ENCODE results near the gene SLC51A.
"Not testable (repeated sequence)": the region's sequence is repeated elsewhere in the genome, so short reads cannot be mapped to it uniquely, and the experiment has no call there.

The SLC51A gene

DNA sequence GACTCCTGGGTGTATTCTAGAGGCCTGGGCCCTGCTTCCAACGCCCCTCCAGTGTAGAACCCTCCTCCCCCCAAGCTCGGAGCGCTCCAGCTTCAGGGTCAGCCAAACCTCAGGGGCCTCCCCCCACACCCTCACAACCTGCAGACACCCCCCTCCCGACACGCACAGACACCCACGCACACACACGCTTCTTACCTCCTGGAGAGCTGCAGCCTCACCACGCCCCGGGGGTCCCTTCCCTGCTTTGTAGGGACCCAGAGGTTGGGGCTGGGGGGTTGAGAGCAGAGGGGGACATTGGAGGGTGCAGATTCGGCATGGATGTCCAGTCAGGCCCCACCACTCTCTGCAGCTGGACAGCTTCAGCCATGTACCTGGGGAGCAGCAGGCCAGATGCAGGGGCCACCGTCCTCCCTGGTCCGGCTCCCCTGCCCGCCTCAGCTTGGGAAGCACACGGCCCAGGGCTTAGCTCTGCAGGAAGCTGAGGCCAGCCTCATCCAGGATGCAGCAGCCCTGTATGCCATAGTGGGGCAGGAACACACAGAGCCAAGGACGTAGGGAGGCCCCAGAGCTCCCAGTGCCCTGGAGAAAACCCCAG, 18.2 kb upstream of the SLC51A start:
- POLR2A ChIA-PET (ENCODE audit: low non-redundant PET) = no interaction called here
- CTCF ChIA-PET = interaction anchor here (0.6 to 4.0 kb wide), 2 partner anchors 125 to 339 kb away, joined by 3 to 16 read pairs; no protein-coding TSS in a partner anchor
- no peak for DNase-seq (ENCODE audit: low spot score)
- no peak overlapping the region for H3K27ac ChIP-seq
- TF ChIP-seq CTCF (conservative IDR thresholded peaks at IDR 0.05; ENCODE audit: low read depth) = no peak

GRCh38 chr3:196198771-196199753, 17.3 kb upstream of the SLC51A start:
- POLR2A ChIA-PET (ENCODE audit: low non-redundant PET) = interaction anchor here (0.5 kb wide), 1 partner anchor 126 kb away, joined by 4 read pairs; no protein-coding TSS in a partner anchor
- DNase-seq (ENCODE audit: low spot score) = no peak
- no peak for TF ChIP-seq CTCF (conservative IDR thresholded peaks at IDR 0.05; ENCODE audit: low read depth)
- CTCF ChIA-PET = interaction anchor here (0.6 to 4.0 kb wide), 2 partner anchors 126 to 340 kb away, joined by 3 to 16 read pairs; no protein-coding TSS in a partner anchor
- no peak overlapping the region for H3K27ac ChIP-seq

- H3K27ac ChIP-seq = no peak overlapping the region
Measured at GRCh38 chr3:196202516-196202970, 13.8 kb upstream of the SLC51A start.

GRCh38 chr3:196203846-196204245, 12.5 kb upstream of the SLC51A start:
- CTCF ChIA-PET = interaction anchor here (0.6 to 0.7 kb wide), 2 partner anchors 17 to 155 kb away, joined by 3 to 4 read pairs; no protein-coding TSS in a partner anchor
- POLR2A ChIA-PET (ENCODE audit: low non-redundant PET) = no interaction called here
- no peak for TF ChIP-seq CTCF (conservative IDR thresholded peaks at IDR 0.05; ENCODE audit: low read depth)
- DNase-seq (ENCODE audit: low spot score) = no peak
- no peak overlapping the region for H3K27ac ChIP-seq

More at GRCh38 chr3:196202516-196202970, 13.8 kb upstream of the SLC51A start:
- ChIA-PET POLR2A (ENCODE audit: low non-redundant PET) (no interaction called here), CTCF (no interaction called here)
- DNase-seq (ENCODE audit: low spot score) = no peak
- no peak for TF ChIP-seq CTCF (conservative IDR thresholded peaks at IDR 0.05; ENCODE audit: low read depth)

- H3K27ac ChIP-seq; DNase-seq (ENCODE audit: low spot score); POLR2A ChIA-PET (ENCODE audit: low non-redundant PET): not testable (repeated sequence)
- CTCF ChIA-PET = interaction anchor here (1.2 kb wide), 1 partner anchor 9 kb away, joined by 4 read pairs; no protein-coding TSS in a partner anchor
Measured at GRCh38 chr3:196205442-196206205, 10.7 kb upstream of the SLC51A start.

GRCh38 chr3:196207159-196207832, 9.0 kb upstream of the SLC51A start:
- H3K27ac ChIP-seq = no peak overlapping the region
- ChIA-PET POLR2A (ENCODE audit: low non-redundant PET) (no interaction called here), CTCF (no interaction called here)
- TF ChIP-seq CTCF (conservative IDR thresholded peaks at IDR 0.05; ENCODE audit: low read depth) = no peak
- no peak for DNase-seq (ENCODE audit: low spot score)

Data from RWPE1 (cell line).